ENCODE results near the gene KCNE1.
A peak's percentile ranks its signal among the peaks of the same experiment; 100 is the strongest.

Gene KCNE1

GRCh38 chr21:34510148-34511142 is 1.6 kb downstream of the KCNE1 start:
- TF ChIP-seq, protein P1, sequence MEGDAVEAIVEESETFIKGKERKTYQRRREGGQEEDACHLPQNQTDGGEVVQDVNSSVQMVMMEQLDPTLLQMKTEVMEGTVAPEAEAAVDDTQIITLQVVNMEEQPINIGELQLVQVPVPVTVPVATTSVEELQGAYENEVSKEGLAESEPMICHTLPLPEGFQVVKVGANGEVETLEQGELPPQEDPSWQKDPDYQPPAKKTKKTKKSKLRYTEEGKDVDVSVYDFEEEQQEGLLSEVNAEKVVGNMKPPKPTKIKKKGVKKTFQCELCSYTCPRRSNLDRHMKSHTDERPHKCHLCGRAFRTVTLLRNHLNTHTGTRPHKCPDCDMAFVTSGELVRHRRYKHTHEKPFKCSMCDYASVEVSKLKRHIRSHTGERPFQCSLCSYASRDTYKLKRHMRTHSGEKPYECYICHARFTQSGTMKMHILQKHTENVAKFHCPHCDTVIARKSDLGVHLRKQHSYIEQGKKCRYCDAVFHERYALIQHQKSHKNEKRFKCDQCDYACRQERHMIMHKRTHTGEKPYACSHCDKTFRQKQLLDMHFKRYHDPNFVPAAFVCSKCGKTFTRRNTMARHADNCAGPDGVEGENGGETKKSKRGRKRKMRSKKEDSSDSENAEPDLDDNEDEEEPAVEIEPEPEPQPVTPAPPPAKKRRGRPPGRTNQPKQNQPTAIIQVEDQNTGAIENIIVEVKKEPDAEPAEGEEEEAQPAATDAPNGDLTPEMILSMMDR (IDR thresholded peaks at IDR 0.05; ENCODE audit: control insufficient read depth, insufficient read depth, low read depth, low read length, missing control alignments), result peak; percentile 94
- no peak overlapping the region for H3K4me3 ChIP-seq (ENCODE audit: control insufficient read depth, low read depth, low read length)
- no peak for DNase-seq (ENCODE audit: low read depth)

- H3K4me3 ChIP-seq (ENCODE audit: control insufficient read depth, low read depth, low read length), result no peak overlapping the region
- TF ChIP-seq, protein P1 (IDR thresholded peaks at IDR 0.05; ENCODE audit: control insufficient read depth, insufficient read depth, low read depth, low read length, missing control alignments), result peak; percentile 40
- DNase-seq (ENCODE audit: low read depth), result no peak
Observed at GRCh38 chr21:34509151-34509550, 2.9 kb downstream of the KCNE1 start.

DNA sequence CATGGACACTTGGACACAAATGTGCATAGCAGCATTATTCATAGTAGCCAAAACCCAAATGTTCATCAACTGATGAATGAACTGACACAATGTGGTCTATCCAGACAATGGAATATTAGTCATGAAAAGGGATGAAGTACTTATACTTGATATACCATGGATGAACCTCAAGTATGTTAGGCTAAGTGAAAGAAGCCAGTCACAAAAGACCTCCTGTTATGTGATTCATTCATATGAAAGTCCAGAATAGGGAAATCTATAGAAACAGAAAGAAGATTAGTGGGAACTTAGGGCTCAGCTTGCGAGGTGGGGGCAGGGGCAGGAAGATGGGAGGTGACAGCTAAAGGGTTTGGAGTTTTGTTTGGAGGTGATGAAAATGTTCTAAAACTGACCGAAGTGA is 7.4 kb downstream of the KCNE1 start:
- TF ChIP-seq, protein P1 (IDR thresholded peaks at IDR 0.05; ENCODE audit: control insufficient read depth, insufficient read depth, low read depth, low read length, missing control alignments), result no peak
- DNase-seq (ENCODE audit: low read depth), result no peak
- H3K4me3 ChIP-seq (ENCODE audit: control insufficient read depth, low read depth, low read length), result no peak overlapping the region

DNA sequence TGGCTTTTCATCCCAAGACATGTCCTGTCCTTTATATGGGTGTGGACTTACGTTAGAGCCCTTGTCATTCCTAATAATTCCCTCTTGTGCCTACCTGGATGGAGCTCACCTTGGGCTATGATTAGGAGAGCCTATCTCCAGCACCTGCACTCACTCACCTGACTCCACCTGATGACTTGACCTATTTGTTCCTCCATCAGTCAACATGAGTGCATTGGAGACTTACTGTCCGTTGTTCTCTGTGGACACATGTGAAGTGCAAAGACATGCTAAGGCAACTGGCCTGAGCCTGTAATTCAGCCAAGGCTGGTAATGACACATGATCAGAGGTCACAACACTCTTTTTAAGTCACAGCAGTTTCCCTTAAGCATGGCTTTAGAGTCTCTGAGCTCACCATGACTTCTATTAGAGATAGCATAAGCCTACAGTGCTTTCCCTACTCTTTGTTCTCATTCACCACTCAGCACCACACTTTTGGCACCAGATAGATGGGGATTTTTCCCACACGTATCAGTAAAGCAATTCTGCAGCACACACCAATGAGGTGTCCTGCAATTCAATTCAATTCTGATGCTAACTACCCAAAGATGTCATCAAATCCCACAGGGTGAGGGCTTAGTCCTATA is 9.4 kb downstream of the KCNE1 start:
- TF ChIP-seq, protein P1 (IDR thresholded peaks at IDR 0.05; ENCODE audit: control insufficient read depth, insufficient read depth, low read depth, low read length, missing control alignments), result no peak
- no peak overlapping the region for H3K4me3 ChIP-seq (ENCODE audit: control insufficient read depth, low read depth, low read length)

DNA sequence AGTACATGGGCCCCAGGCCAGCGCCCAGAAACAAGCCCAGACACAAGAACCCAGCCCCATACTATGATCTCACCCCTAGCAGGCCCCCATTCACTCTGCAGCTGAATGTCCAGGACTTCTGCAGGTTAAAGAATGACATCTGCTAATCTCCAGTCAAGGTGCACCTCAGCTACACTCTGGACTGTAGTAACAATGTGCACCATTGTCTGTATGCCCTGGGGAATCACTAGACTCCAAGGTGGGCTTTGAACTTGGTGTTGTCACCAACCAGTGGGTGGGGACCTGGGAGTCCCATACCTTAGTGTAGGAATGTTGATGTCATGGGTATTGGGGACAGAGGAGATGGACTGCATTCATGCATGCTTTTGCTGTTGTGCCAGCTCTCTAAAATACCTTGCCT is 10.3 kb downstream of the KCNE1 start:
- no peak overlapping the region for H3K4me3 ChIP-seq (ENCODE audit: control insufficient read depth, low read depth, low read length)
- DNase-seq (ENCODE audit: low read depth), result no peak
- TF ChIP-seq, protein P1 (IDR thresholded peaks at IDR 0.05; ENCODE audit: control insufficient read depth, insufficient read depth, low read depth, low read length, missing control alignments), result no peak

More for the DNA sequence above, 9.4 kb downstream of the KCNE1 start:
- DNase-seq (ENCODE audit: low read depth), result no peak

DNA sequence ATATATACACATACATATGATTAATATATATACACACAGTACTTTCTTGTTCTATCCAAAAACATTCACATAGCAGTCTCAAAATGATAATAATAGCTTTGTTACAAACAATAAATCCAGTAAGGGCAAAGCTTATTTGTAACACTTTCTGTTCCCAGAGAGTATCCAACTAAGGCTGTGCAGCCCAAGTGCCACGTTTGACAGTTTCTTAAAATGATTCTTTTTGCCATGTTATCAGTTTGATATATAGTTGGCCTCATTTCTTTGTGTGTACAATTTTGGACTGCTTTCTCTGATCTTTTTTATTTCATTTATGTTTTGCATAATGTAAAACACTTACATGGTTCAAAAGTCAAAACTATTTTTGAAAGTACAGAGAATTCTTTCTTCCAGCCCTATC is 11.8 kb downstream of the KCNE1 start:
- TF ChIP-seq, protein P1 (IDR thresholded peaks at IDR 0.05; ENCODE audit: control insufficient read depth, insufficient read depth, low read depth, low read length, missing control alignments), result no peak
- no peak for DNase-seq (ENCODE audit: low read depth)
- no peak overlapping the region for H3K4me3 ChIP-seq (ENCODE audit: control insufficient read depth, low read depth, low read length)

Measured in AG09309 (cell line).